ENCODE data around the gene CUEDC1. TPM values are rescaled to one million over a fixed set of nuclear protein-coding genes. Genes with fewer than 3 reads are reported as not detected.
A peak's percentile ranks its signal among the peaks of the same experiment; 100 is the strongest.

CUEDC1 gene
- total and polyA plus RNA-seq, 2 of the 4 experiments (the other 2 are of a cell fraction): 4.1 to 21.2 TPM

GRCh38 chr17:57943140-57943539, 12.1 kb downstream of the CUEDC1 start:
- Histone ChIP-seq H3K27me3 (ENCODE audit: control insufficient read depth, insufficient read depth, low read length) (no peaks in the 10 kb centered on the region), H4K20me1 (ENCODE audit: insufficient read depth, low read length) (peaks cover 25% of the 10 kb centered on the region), H3K79me1 (ENCODE audit: low read depth in 1 of 2, low read length in 2 of 2) (peaks cover 47 to 82% of the 10 kb centered on the region in 2 experiments), H3K56ac (ENCODE audit: extremely low read depth, insufficient read depth, low read length) (no peak overlapping the region), H3K4me2 (ENCODE audit: low read depth, low read length) (no peak overlapping the region), H2BK15ac (ENCODE audit: low read depth, low read length) (no peak overlapping the region), H3K9me3 (ENCODE audit: control insufficient read depth, insufficient read depth, low read length) (no peaks in the 10 kb centered on the region), H4K8ac (ENCODE audit: low read depth in 2 of 2, low read length in 2 of 2) (no peak overlapping the region), H3K18ac (ENCODE audit: low read depth, low read length) (no peak overlapping the region), H3K4me3 (ENCODE audit: insufficient read depth, low read depth, low read length) (no peak overlapping the region), H2AFZ (replicated peaks; ENCODE audit: low read length, poor library complexity) (no peak overlapping the region), H3K9me1 (ENCODE audit: insufficient read depth, low read length) (peaks cover 30% of the 10 kb centered on the region), H3K23ac (ENCODE audit: low read depth, low read length) (no peak overlapping the region), H3K9ac (ENCODE audit: low read depth, low read length) (no peak overlapping the region), H3K36me3 (ENCODE audit: control insufficient read depth, insufficient read depth, low read length) (no peaks in the 10 kb centered on the region), H3K14ac (replicated peaks; ENCODE audit: low read depth, low read length) (peak overlapping the region; percentile 37; the same call in 1 of the 2 replicates), H2BK20ac (ENCODE audit: low read depth, low read length) (no peak overlapping the region), H3K4ac (ENCODE audit: low read depth, low read length) (no peak overlapping the region; the same call in 1 of the 2 replicates), H2BK120ac (ENCODE audit: low read depth, low read length) (no peak overlapping the region), H2BK5ac (ENCODE audit: low read depth, low read length, poor library complexity, severe bottlenecking) (no peak overlapping the region), H3K27ac (ENCODE audit: insufficient read depth, low read length) (no peak overlapping the region), H4K5ac (ENCODE audit: low read depth, low read length) (no peak overlapping the region), H2AK9ac (replicated peaks; ENCODE audit: low read depth, low read length, poor library complexity) (no peak overlapping the region), H2AK5ac (ENCODE audit: low read depth, low read length) (no peak overlapping the region), H4K91ac (ENCODE audit: insufficient read depth, low read depth, low read length) (no peak overlapping the region), H3K4me1 (ENCODE audit: control insufficient read depth, insufficient read depth, low read length) (peaks cover 21% of the 10 kb centered on the region)
- in situ Hi-C loops (cut with MboI; ENCODE audit: low sequenced_read_pairs) (no loop called here), intact Hi-C loops (cut with micrococcal nuclease) (no loop called here), dilution Hi-C loops (cut with HindIII; ENCODE audit: low sequenced_read_pairs, unreplicated experiment) (no loop called here)
- CTCF ChIA-PET: interaction anchor here (1.2 kb wide), 1 partner anchor 52 kb away, joined by 3 read pairs; no protein-coding TSS in a partner anchor
- no peak for ATAC-seq (ENCODE audit: low read depth)
- 100% methylated on average over 1 of the region's 6 CpGs; no CpG with 5 or more reads in 1 of the 2 experiments for WGBS, 2 experiments (ENCODE audit: extremely low coverage in 2 of 2, insufficient read length in 1 of 2)
- no TSS peak for BruUV-seq (replicated peaks)
- TF ChIP-seq RCOR1 (IDR thresholded peaks at IDR 0.05; ENCODE audit: insufficient replicate concordance, low read length) (no peak), MAFK (IDR thresholded peaks at IDR 0.05; ENCODE audit: low read depth, low read length) (no peak), ELK1 (IDR thresholded peaks at IDR 0.05; ENCODE audit: borderline replicate concordance, low read depth, low read length) (no peak), FOS (IDR thresholded peaks at IDR 0.05; ENCODE audit: low read depth, low read length) (no peak), POLR2A (IDR thresholded peaks at IDR 0.05; ENCODE audit: low read depth, low read length) (no peak), USF2 (IDR thresholded peaks at IDR 0.05; ENCODE audit: low read depth, low read length) (no peak), MXI1 (IDR thresholded peaks at IDR 0.05; ENCODE audit: borderline replicate concordance, low read depth, low read length) (no peak), BHLHE40 (IDR thresholded peaks at IDR 0.05; ENCODE audit: low read depth, low read length) (no peak), RAD21 (IDR thresholded peaks at IDR 0.05; ENCODE audit: low read length) (no peak), CHD1 (IDR thresholded peaks at IDR 0.05; ENCODE audit: low read depth, low read length) (no peak), RFX5 (IDR thresholded peaks at IDR 0.05; ENCODE audit: low read depth, low read length) (no peak), CEBPB (IDR thresholded peaks at IDR 0.05; ENCODE audit: low read depth, low read length) (no peak), SMC3 (IDR thresholded peaks at IDR 0.05; ENCODE audit: low read depth, low read length) (no peak), CTCF (conservative IDR thresholded peaks at IDR 0.05; ENCODE audit: low read depth, low read length) (no peak), MAZ (IDR thresholded peaks at IDR 0.05; ENCODE audit: borderline replicate concordance, low read depth, low read length) (no peak), NFE2L2 (IDR thresholded peaks at IDR 0.05; ENCODE audit: low read depth, low read length) (no peak)
- POLR2A ChIA-PET (ENCODE audit: unreplicated experiment): no interaction called here
- peak; percentile 51 for DNase-seq

All from IMR-90 (cell line).